Measurements from ENCODE around the gene DUX4. TPM values are rescaled to one million over a fixed set of nuclear protein-coding genes. Genes with fewer than 3 reads are reported as not detected.
"Not testable (repeated sequence)": the region's sequence is repeated elsewhere in the genome, so short reads cannot be mapped to it uniquely, and the experiment has no call there.

Gene DUX4
- under 1 TPM in 3 of 5 donors, not detected in 2; 0.51 to 0.93 (median 0.60) TPM for polyA plus RNA-seq (ENCODE audit: insufficient read depth in 1 of 5, insufficient read length in 5 of 5, low replicate concordance in 1 of 5)
- long read RNA-seq, donor 1, result 0 reads
- long read RNA-seq, donor 2, result 0 reads
- long read RNA-seq, donor 3, result 0 reads
- long read RNA-seq, donor 4, result 0 reads
- long read RNA-seq, donor 5, result 0 reads
- long read RNA-seq, donor 6, result 0 reads
- long read RNA-seq, donor 7, result 0 reads
- long read RNA-seq, donor 8, result 0 reads

- not testable (repeated sequence) for DNase-seq
These were observed at the start of gene DUX4 for GRCh38 chr4:190173428-190173827. Gene DUX4 (plus strand): TSS chr4:190173774. CDS start chr4:190173774, 0 bp downstream.

GRCh38 chr4:190175436-190175835, 1.9 kb downstream of the DUX4 start:
- not testable (repeated sequence) for DNase-seq

- not testable (repeated sequence) for DNase-seq
These were observed 4.4 kb downstream of the DUX4 start for GRCh38 chr4:190177727-190178605.

- not testable (repeated sequence) for DNase-seq
These were observed 5.0 kb downstream of the DUX4 start for GRCh38 chr4:190178606-190178990.

GRCh38 chr4:190179030-190179739, 5.6 kb downstream of the DUX4 start:
- not testable (repeated sequence) for DNase-seq

- not testable (repeated sequence) for DNase-seq
These were observed 6.1 kb downstream of the DUX4 start for GRCh38 chr4:190179740-190180094.

GRCh38 chr4:190180947-190181346, 7.4 kb downstream of the DUX4 start:
- not testable (repeated sequence) for DNase-seq

- not testable (repeated sequence) for DNase-seq
These were observed 8.0 kb downstream of the DUX4 start for GRCh38 chr4:190181481-190182100.

GRCh38 chr4:190203510-190203909, 29.9 kb downstream of the DUX4 start:
- not testable (repeated sequence) for DNase-seq

Other genes with a start within 250 kb of the DUX4 start
- gene FRG1, start 232.9 kb upstream of the DUX4 start, polyA plus RNA-seq (ENCODE audit: insufficient read depth in 1 of 5, insufficient read length in 5 of 5, low replicate concordance in 1 of 5), result 10 to 100 TPM; 47.1 to 72.5 (median 49.4) TPM
- gene FRG2, start 146.5 kb upstream of the DUX4 start, polyA plus RNA-seq (ENCODE audit: insufficient read depth in 1 of 5, insufficient read length in 5 of 5, low replicate concordance in 1 of 5), result under 1 TPM in 2 of 5 donors, not detected in 3; 0.05 to 0.06 TPM
- not detected for gene DBET, start 109.3 kb upstream of the DUX4 start, polyA plus RNA-seq (ENCODE audit: insufficient read depth in 1 of 5, insufficient read length in 5 of 5, low replicate concordance in 1 of 5)

All from right lung (tissue), 10 donors.